ENCODE results near the gene LDAH.
"Not testable (repeated sequence)": the region's sequence is repeated elsewhere in the genome, so short reads cannot be mapped to it uniquely, and the experiment has no call there.

DNA sequence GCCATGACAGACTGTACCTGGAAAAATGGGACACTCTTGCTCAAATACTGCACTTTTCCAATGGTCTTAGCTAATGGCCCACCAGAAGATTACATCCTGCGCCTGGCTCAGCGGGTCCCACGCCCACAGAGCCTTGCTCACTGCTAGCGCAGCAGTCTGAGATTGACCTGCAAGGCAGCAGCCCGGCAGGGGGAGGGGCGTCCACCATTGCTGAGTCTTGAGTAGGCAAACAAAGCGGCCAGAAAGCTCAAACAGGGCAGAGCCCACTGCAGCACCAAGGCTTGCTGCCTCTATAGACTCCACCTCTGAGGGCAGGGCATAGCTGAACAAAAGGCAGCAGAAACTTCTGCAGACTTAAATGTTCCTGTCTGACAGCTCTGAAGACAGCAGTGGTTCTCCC is 111.3 kb downstream of the LDAH start:
- TF ChIP-seq POLR2AphosphoS5 (IDR thresholded peaks at IDR 0.05; ENCODE audit: low read depth, low read length), result not testable (repeated sequence)
- TF ChIP-seq, protein P1, sequence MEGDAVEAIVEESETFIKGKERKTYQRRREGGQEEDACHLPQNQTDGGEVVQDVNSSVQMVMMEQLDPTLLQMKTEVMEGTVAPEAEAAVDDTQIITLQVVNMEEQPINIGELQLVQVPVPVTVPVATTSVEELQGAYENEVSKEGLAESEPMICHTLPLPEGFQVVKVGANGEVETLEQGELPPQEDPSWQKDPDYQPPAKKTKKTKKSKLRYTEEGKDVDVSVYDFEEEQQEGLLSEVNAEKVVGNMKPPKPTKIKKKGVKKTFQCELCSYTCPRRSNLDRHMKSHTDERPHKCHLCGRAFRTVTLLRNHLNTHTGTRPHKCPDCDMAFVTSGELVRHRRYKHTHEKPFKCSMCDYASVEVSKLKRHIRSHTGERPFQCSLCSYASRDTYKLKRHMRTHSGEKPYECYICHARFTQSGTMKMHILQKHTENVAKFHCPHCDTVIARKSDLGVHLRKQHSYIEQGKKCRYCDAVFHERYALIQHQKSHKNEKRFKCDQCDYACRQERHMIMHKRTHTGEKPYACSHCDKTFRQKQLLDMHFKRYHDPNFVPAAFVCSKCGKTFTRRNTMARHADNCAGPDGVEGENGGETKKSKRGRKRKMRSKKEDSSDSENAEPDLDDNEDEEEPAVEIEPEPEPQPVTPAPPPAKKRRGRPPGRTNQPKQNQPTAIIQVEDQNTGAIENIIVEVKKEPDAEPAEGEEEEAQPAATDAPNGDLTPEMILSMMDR (IDR thresholded peaks at IDR 0.05), result not testable (repeated sequence)

All from Panc1 (cell line).